H54 (cell line): ENCODE measurements around the gene CORIN.
"Not testable (repeated sequence)": the region's sequence is repeated elsewhere in the genome, so short reads cannot be mapped to it uniquely, and the experiment has no call there.

Experiments used
- DNase-seq: peaks from one replicate; pipeline ENCODE4 v3.0.0; 2011; ENCODE audit warnings: low spot score, mixed read lengths; ENCODE audit not compliant: insufficient read length
- FAIRE-seq: peaks from 3 replicates; lab custom pipeline; 2011; peaks lifted over from hg19 to GRCh38; lab: Jason Lieb, UNC
- POLR2A ChIP-seq: IDR thresholded peaks from 2 replicates; pipeline ENCODE4 v1.6.1; 2011; ENCODE audit warnings: low read depth, mild to moderate bottlenecking, low read length

Gene CORIN

DNA sequence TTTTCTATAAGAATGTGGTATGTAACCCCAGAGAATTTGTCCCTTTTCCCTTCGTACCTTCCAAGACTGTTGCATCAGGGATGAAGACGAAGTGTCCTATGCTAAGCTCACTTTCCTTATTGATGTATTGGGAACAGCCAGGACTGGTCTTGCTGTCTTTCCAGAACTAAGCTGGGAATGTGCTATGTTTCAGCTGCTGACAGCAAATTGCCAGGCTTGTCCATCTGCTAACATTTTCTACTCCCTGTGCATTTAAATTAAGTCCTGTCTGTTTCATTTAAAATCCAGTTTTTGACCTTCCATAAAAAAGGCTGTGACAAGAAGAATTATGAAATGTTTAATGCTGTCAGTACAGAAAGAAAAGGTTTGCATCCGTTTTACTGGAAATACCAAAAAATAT is 264.9 kb downstream of the CORIN start:
- no peak for FAIRE-seq

GRCh38 chr4:47570816-47571215 is 267.1 kb downstream of the CORIN start:
- TF ChIP-seq POLR2A: no peak
- DNase-seq (no peak), FAIRE-seq (no peak)

More for the DNA sequence above, 264.9 kb downstream of the CORIN start:
- TF ChIP-seq POLR2A: no peak
- no peak for DNase-seq

DNA sequence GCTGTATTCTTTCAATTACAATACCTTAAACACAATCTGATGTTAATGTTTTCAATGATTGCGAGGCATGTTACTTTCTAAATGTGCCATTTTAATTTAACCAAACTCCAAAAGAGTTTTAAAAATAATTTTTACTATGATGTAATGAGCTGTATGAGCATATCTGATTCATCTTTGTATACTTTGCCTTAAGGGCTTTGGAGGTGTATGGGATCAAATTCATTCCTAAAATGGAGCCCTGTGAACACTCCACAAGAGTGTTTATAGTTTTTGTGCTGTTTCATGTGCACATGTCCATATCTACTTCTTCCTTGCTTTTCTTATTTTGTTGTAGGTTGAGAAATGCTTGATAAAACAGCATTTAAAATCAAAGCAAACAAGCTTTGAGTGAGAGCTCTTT is 270.4 kb downstream of the CORIN start:
- no peak for FAIRE-seq
- TF ChIP-seq POLR2A: no peak
- no peak for DNase-seq

- FAIRE-seq (no peak), DNase-seq (no peak)
- no peak for TF ChIP-seq POLR2A
These were observed 270.9 kb downstream of the CORIN start for GRCh38 chr4:47566969-47567368.

DNA sequence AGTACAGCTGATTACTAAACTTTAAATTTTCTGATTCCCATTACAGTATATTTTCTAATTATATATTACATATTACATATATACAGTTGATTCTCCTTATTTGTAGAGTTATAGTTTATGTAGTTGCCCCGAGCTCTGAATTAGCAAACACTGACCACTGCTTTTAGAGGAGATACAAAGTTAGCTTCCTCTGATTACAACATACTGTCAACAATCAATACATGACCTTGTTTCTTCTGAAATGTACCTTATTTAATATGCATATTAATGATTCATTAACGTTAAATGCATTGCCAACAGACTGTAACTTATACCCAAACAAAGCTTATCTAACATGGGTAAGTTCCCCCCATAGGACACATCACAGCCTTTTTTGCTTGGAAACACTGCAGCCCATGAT is 271.3 kb downstream of the CORIN start:
- no peak for TF ChIP-seq POLR2A
- DNase-seq: no peak
- FAIRE-seq: no peak

GRCh38 chr4:47562297-47562696 is 275.6 kb downstream of the CORIN start:
- FAIRE-seq: no peak
- no peak for TF ChIP-seq POLR2A
- DNase-seq: no peak

DNA sequence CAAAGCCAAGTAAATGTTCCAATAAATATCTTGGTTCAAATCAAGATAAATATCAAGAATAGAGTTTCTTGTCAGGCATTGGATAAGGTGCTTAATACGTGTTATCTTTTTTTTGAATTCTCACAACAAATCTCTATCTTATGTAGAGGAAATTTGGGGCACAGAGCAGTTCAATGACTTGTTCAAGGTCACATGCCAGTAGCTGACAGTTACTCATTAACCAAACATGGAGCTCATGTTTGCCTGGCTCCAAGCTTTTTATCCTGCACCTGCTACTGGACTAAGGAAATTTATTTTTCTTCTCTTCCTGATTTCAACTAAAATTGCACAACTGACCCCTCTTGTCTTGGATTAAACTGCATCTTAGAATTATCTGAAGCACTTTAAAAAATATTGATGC is 276.5 kb downstream of the CORIN start:
- TF ChIP-seq POLR2A: no peak
- no peak for DNase-seq

DNA sequence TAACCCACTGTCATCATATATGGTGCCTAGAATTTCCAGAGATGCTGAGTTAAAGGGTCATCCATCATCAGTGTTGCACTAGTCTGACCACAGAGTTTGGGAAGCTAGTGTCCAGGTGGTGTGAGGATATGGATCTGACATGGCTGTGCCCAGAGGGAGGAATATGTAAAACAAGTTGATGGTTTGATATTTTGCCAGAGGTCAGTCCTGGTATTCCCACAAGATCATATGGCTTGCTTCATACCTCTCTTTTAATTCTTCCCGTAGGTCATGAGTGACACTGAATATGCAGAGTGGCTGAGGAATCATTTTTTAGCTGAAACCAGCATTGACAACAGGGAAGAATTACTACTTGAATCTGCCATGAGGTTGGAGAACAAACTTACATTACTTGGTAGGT is 277.2 kb downstream of the CORIN start:
- FAIRE-seq: no peak

More for the DNA sequence above, 276.5 kb downstream of the CORIN start:
- FAIRE-seq: no peak

DNA sequence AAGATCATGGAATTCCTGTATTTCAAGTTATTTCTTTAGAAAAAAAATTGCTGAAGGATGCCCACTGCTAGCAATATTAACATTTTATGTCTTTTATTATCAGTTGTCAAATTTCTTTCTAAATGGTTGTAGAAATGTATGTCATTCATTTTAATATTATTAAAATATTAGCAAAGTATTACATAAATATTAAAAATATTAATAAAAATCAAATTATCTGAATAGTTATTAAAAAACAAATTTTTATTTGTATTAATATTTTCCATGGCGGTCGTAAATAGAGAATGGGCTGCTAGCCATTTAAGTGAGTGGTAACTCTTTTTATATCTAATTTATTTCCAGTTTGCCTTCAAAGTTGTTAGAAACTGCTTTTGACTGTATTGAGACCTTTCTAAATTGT is 280.6 kb downstream of the CORIN start:
- no peak for DNase-seq
- FAIRE-seq: no peak
- TF ChIP-seq POLR2A: no peak

More for the DNA sequence above, 277.2 kb downstream of the CORIN start:
- TF ChIP-seq POLR2A: no peak
- no peak for DNase-seq

DNA sequence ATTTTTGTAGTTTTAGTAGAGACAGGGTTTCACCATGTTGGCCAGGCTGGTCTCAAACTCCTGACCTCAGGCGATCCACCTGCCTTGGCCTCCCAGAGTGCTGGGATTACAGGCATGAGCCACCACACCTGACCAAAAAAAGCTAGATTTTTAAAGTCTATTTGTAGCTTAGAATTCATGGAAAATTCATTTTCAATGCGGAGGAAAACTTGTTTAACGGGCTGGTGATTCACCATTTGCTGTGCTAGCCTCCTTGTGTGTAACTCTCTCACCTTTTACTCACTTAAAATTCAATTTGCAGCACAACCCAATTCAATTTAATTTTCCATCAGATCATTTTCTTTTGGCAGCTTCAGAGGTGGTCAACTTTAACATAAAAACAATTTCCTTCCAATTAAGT is 281.9 kb downstream of the CORIN start:
- FAIRE-seq, DNase-seq: not testable (repeated sequence)

DNA sequence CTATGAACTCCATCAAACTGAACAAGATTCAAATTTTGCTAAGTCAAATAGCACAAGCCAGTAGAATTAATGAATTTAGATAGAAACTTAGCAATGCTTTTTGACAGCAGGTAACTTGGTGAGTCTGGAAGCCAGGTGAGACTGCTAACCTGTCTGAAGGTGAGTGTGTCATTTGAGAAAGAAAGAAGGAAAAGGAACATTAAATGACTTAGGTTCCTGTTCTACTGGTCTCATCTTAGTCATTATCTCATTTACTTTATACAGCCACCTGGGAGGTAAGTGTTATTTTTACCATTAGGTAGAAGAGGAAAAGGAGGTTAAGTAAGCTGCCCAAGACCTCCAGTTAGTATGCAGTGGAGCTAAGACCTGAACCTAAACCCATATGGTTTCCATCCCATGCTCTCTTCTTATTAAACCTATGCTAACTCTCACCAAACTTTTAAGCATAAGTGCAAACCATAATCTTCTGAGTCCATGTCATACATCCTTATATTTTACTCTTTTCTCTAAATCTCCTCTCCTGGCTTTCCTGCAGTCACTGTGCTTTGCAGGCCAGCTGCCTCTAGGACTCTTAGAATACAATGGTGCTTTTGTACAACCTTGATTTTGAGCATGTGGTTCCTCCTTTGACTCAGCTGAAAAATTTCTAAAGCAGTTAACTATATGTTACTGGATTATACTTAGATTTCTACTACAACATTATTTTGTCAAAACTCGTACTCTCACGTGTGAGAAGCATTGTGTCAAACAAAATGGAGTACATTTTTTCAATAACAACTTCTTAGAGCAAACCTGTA is 284.3 kb downstream of the CORIN start:
- DNase-seq (no peak), FAIRE-seq (no peak)
- TF ChIP-seq POLR2A: no peak

DNA sequence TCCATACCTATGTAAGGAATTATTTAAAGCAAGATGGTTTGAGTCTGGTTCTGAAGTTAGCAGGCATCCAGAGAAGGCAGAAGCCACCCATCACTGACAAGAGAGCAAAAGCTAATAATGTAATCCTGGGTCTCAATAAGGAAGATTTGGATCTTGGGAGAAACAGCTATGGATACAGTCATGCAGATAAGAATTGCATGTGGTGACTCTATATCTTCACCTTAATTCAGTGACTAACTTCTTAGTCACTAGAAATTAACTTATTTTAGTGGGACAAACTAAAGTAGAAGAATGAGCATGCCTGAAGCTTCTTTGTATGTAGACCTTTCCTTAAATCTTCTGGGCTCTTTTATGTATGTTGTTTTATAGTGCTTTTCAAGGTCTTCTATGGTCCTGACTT is 286.2 kb downstream of the CORIN start:
- FAIRE-seq (no peak), DNase-seq (no peak)
- TF ChIP-seq POLR2A: no peak

DNA sequence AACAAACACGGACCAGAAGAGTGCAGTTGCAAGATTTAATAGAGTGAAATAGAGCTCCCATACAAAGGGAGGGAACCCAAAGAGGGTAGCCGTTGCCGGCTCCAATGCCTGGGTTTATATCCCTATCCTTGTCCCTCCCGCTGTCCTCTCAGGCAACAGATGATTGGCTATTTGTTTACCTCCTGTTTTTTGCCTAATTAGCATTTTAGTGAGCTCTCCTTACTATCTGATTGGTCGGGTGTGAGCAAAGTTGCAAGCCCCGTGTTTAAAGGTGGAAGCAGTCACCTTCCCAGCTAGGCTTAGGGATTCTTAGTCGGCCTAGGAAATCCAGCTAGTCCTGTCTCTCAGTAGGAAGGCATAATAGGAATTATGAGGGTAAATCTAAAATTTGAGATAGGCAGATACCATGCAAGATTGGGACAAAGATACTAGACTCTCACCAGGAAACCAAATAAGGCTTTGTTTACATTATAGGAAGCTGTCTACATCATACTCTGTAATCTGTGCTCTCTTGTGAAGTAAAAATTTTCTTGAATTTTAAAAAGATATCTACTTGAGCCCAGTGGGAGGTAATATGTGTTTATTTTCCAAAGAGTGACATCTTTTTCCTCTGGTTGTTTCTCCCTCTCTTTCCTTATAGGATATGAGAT is 286.8 kb downstream of the CORIN start:
- FAIRE-seq: no peak
- no peak for DNase-seq
- no peak for TF ChIP-seq POLR2A

- not testable (repeated sequence) for FAIRE-seq, DNase-seq
These were observed 287.5 kb downstream of the CORIN start for GRCh38 chr4:47550357-47550756.
